GM12878 (cell line): Measurements from ENCODE around the gene NLRP6.

ENCODE experiments used
- PML ChIP-seq: IDR thresholded peaks from 2 replicates; pipeline ENCODE4 v1.6.1; 2012; ENCODE audit warnings: low read length, inconsistent platforms
- POLR2A ChIP-seq: IDR thresholded peaks from 2 replicates; pipeline ENCODE4 v1.6.1; 2011; ENCODE audit warnings: low read depth, mild to moderate bottlenecking, low read length
- POLR2AphosphoS2 ChIP-seq: IDR thresholded peaks from 2 replicates; pipeline ENCODE4 v1.6.1; 2011; ENCODE audit warnings: low read depth, mild to moderate bottlenecking, low read length, improper control_type of control experiment, moderate library complexity
- ZNF274 ChIP-seq: IDR thresholded peaks from one replicate; pipeline ENCODE4 v1.8.0; 2011; ENCODE audit not compliant: insufficient read length, insufficient read depth
- TF ChIP-seq, protein P1 (sequence below), 3 experiments: IDR thresholded peaks in 2 of 3; conservative IDR thresholded peaks in 1 of 3; 2 replicates each; pipeline ENCODE4 v1.5.1; 2011; ENCODE audit warnings: low read depth in 3 of 3, low read length in 3 of 3, mild to moderate bottlenecking in 3 of 3, control low read depth in 2 of 3, moderate library complexity in 2 of 3, inconsistent platforms in 1 of 3, mixed read lengths in 1 of 3; ENCODE audit not compliant: control insufficient read depth in 2 of 3, insufficient read depth in 1 of 3; ENCODE audit errors: extremely low read depth in 1 of 3
- TF ChIP-seq, protein P2 (sequence below): IDR thresholded peaks from 2 replicates; pipeline ENCODE4 v1.6.1; 2011; ENCODE audit warnings: low read depth, mild to moderate bottlenecking, low read length, moderate library complexity, borderline replicate concordance; ENCODE audit errors: extremely low read depth

DNA sequence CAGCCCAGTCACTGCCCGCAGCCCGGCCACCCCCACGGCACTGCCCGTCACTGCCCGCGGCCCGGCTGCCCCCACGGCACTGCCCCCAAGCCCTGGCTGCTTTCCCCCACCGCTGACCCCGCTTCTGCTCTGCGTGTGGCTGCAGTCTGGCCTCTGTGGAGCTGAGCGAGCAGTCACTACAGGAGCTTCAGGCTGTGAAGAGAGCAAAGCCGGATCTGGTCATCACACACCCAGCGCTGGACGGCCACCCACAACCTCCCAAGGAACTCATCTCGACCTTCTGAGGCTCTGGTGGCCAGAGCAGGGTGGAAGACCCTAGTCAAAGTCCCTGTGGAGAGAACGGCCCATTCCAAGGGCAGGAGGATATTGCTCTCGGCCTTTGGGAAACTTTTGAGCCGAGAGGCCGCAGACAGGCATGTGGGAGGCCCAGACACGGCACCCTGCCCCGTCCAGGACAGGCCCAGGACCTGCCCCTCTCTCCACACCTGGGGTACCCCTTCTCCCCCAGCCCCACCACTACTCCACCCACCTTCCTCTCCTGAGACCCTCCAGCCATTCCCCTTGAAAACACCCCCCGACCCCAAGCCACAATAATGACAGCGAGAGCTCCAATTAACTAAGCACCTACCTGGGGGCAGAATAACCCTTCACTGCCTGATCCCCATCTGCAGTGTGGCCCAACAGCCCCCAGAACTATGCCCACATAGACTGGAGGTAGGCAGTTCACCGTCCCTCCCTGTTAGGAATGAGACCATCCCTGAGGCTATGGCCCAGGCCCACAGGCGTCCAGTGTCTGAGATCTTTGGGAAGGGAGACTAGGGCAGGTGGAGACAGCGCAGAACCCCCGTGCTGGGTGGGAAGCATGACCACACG, 7.0 kb downstream of the NLRP6 start:
- TF ChIP-seq POLR2A (no peak), ZNF274 (no peak), POLR2AphosphoS2 (no peak), PML (no peak)
- TF ChIP-seq, protein P1, sequence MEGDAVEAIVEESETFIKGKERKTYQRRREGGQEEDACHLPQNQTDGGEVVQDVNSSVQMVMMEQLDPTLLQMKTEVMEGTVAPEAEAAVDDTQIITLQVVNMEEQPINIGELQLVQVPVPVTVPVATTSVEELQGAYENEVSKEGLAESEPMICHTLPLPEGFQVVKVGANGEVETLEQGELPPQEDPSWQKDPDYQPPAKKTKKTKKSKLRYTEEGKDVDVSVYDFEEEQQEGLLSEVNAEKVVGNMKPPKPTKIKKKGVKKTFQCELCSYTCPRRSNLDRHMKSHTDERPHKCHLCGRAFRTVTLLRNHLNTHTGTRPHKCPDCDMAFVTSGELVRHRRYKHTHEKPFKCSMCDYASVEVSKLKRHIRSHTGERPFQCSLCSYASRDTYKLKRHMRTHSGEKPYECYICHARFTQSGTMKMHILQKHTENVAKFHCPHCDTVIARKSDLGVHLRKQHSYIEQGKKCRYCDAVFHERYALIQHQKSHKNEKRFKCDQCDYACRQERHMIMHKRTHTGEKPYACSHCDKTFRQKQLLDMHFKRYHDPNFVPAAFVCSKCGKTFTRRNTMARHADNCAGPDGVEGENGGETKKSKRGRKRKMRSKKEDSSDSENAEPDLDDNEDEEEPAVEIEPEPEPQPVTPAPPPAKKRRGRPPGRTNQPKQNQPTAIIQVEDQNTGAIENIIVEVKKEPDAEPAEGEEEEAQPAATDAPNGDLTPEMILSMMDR (IDR thresholded peaks at IDR 0.05 in 2 of 3, conservative IDR thresholded peaks at IDR 0.05 in 1 of 3; ENCODE audit: control insufficient read depth in 2 of 3, extremely low read depth in 1 of 3, insufficient read depth in 1 of 3, low read depth in 3 of 3, low read length in 3 of 3) = no peak
- TF ChIP-seq, protein P2, sequence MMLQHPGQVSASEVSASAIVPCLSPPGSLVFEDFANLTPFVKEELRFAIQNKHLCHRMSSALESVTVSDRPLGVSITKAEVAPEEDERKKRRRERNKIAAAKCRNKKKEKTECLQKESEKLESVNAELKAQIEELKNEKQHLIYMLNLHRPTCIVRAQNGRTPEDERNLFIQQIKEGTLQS = no peak
